Anterior cingulate cortex (tissue), 58 donors: ENCODE measurements around the gene TTC28.
"Not testable (repeated sequence)": the region's sequence is repeated elsewhere in the genome, so short reads cannot be mapped to it uniquely, and the experiment has no call there.

Experiments used
- DNase-seq, 58 donors: peaks; one replicate each; lab custom pipeline; 2025; lab: John Stamatoyannopoulos, UW

The TTC28 gene

GRCh38 chr22:28678778-28679610 is 646 bp downstream of the TTC28 start:
- DNase-seq, result peak in 25 of 58 donors; percentile 4 to 53 (median 27)

- DNase-seq, result not testable (repeated sequence)
Measured at GRCh38 chr22:28678170-28678569, 1.5 kb downstream of the TTC28 start.

GRCh38 chr22:28674121-28674563 is 5.5 kb downstream of the TTC28 start:
- DNase-seq, result no peak

GRCh38 chr22:28670756-28671155 is 8.9 kb downstream of the TTC28 start:
- DNase-seq, result no peak

- no peak for DNase-seq
Measured at GRCh38 chr22:28670161-28670560, 9.5 kb downstream of the TTC28 start.

- no peak for DNase-seq
Measured at GRCh38 chr22:28669387-28669786, 10.3 kb downstream of the TTC28 start.

- not testable (repeated sequence) for DNase-seq
Measured at GRCh38 chr22:28663569-28663942, 16.1 kb downstream of the TTC28 start.

GRCh38 chr22:28658448-28658847 is 21.2 kb downstream of the TTC28 start:
- DNase-seq, result no peak

- no peak for DNase-seq
Measured at GRCh38 chr22:28656181-28656580, 23.5 kb downstream of the TTC28 start.

GRCh38 chr22:28650463-28650862 is 29.2 kb downstream of the TTC28 start:
- DNase-seq, result no peak

- no peak for DNase-seq
Measured at GRCh38 chr22:28648792-28649191, 30.8 kb downstream of the TTC28 start.

- no peak for DNase-seq
Measured at GRCh38 chr22:28647216-28647615, 32.4 kb downstream of the TTC28 start.

- DNase-seq, result no peak
Measured at GRCh38 chr22:28639321-28639720, 40.3 kb downstream of the TTC28 start.

- no peak for DNase-seq
Measured at GRCh38 chr22:28637225-28637624, 42.4 kb downstream of the TTC28 start.

GRCh38 chr22:28630177-28630574 is 49.5 kb downstream of the TTC28 start:
- no peak for DNase-seq

- DNase-seq, result no peak
Measured at GRCh38 chr22:28629420-28630176, 50.0 kb downstream of the TTC28 start.

- no peak for DNase-seq
Measured at GRCh38 chr22:28628766-28629165, 50.9 kb downstream of the TTC28 start.

GRCh38 chr22:28627791-28628190 is 51.8 kb downstream of the TTC28 start:
- DNase-seq, result no peak

- DNase-seq, result no peak
Measured at GRCh38 chr22:28620244-28620922, 59.3 kb downstream of the TTC28 start.

- DNase-seq, result no peak
Measured at GRCh38 chr22:28619236-28619635, 60.4 kb downstream of the TTC28 start.

GRCh38 chr22:28615423-28615822 is 64.2 kb downstream of the TTC28 start:
- DNase-seq, result not testable (repeated sequence)
